ENCODE data around the gene ATXN7L1.

DNA sequence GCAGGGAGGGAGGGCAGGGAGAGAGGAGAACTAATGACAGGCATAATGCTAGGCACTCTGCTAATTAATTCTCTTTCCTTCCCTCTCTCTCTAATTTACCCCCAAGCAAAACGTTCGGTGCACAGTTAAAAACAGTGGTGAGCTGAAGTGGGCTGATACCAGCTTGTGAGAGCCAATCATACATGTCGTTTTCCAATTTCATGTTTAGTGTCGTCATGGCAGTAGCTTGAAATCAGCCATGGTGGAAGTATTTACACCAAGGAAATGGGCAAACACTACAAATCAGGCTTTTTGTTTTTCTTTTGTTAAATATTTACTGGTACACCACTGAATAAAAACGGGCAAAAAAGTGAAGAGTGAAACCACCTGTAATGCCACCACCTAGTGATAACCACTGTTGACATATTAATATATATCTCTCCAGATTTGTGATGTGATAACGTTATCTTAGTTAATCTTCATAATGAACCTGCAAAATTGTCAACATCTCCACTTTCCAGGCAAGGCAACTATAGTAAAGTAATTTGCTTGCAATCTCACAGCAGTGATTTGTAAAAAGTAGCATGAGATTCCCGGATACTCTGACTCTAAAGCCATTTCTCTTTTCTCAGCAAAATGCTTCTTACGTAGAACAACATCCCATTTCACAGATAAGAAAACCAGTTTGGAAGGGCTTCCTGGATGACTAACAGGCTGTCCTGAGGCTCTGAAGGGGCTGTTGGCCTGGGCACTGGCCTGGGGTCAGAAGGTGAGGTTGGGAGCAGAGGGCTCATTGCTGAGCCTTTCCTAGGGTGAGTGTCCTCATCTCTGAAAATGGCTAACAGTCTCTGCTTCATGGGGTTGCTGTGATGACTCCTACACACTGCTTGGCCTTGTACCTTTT is 83.7 kb downstream of the ATXN7L1 start:
- TF ChIP-seq, protein P1, sequence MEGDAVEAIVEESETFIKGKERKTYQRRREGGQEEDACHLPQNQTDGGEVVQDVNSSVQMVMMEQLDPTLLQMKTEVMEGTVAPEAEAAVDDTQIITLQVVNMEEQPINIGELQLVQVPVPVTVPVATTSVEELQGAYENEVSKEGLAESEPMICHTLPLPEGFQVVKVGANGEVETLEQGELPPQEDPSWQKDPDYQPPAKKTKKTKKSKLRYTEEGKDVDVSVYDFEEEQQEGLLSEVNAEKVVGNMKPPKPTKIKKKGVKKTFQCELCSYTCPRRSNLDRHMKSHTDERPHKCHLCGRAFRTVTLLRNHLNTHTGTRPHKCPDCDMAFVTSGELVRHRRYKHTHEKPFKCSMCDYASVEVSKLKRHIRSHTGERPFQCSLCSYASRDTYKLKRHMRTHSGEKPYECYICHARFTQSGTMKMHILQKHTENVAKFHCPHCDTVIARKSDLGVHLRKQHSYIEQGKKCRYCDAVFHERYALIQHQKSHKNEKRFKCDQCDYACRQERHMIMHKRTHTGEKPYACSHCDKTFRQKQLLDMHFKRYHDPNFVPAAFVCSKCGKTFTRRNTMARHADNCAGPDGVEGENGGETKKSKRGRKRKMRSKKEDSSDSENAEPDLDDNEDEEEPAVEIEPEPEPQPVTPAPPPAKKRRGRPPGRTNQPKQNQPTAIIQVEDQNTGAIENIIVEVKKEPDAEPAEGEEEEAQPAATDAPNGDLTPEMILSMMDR (IDR thresholded peaks at IDR 0.05), result no peak
- TF ChIP-seq POLR2A (IDR thresholded peaks at IDR 0.05), result no peak
